H4 (cell line): Measurements from ENCODE around the gene KLHL3. TPM values are rescaled to one million over a fixed set of nuclear protein-coding genes. Genes with fewer than 3 reads are reported as not detected.

Experiments used
- DNase-seq: peaks from one replicate; pipeline ENCODE4 v3.0.0-alpha.2; 2015; ENCODE audit warnings: low spot score
- total RNA-seq: library from RNA; depleted of rRNA; stranded (reverse); fragments of >200 nt; shearing (Covaris generic); gene quantifications from 2 replicates; pipeline ENCODE4 v1.2.3, GENCODE V29; 2014

KLHL3 gene
- total RNA-seq, 1 experiment from 2014 or later, result 0.37 TPM

DNA sequence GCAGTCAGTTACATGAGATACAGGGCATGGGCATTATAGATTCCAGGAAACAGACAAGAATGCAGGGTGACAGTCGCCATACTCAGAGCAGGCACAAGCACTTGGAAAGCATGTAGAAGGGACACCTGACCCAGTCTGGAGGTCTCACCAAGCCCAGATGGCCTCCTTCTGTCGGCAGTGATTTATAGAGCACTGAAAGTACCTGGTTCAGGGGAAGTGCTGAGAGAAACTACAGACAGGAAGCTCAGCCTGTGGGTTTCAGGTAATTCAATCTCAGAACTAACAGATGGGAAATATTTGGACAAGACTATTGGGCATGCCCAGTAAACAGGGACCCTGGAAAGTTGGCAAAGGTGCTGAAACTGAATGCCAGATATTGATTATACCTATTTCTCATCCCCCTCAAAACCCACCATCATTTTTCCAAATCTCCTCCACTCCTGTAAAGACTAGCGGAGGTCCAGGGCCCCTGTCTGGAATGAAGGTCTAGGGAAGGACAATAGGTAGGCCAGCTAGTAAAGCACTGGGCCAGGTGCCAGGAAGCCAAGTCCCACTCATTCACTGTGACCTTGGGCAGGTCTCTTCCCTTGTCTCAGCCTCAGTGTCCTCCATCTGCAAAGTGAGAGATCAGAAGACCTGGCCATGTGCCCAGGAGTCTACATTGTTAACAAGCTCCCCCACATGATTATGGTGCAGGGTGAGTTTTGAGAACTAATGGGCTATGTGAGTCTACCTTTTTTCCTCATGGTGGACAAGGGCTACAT lies 26.9 kb downstream of the KLHL3 start:
- no peak for DNase-seq

DNA sequence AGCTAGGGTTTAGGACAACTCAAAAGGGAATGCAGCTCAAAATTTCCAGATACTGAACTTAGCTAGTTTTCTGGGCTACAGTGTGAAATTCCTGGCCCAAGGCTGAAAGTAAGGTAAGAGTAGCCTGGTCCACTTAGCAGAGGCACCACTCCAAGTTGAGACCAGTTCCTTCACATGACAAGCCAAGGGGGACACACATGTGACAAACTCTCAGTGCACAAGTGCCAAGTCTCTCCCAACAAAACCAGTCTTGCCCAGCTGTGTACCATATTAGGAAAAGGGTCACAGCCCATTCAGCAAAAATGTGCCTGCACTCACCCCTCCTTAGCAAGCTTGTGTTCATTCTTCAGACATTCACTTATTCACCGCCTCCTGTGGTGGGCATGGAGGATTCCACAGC lies 27.8 kb downstream of the KLHL3 start:
- DNase-seq, result no peak

DNA sequence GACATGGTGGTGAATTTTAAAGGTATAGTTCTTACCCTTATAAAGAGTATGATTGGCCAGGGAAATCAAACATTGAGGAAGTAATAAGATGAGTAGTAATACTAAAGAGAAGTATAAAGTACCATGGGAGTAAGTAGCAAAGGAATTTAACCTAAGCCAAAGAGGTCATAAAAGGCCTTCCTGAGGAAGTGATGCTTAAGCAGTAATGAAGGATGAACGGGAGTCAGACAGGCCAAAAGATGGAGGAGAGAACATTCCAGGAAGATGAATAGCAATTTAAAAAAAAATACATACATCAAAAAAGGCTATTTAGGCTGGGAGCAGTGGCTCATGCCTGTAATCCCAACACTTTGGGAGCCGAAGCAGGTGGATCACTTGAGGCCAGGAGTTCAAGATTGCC lies 29.0 kb downstream of the KLHL3 start:
- DNase-seq, result no peak

DNA sequence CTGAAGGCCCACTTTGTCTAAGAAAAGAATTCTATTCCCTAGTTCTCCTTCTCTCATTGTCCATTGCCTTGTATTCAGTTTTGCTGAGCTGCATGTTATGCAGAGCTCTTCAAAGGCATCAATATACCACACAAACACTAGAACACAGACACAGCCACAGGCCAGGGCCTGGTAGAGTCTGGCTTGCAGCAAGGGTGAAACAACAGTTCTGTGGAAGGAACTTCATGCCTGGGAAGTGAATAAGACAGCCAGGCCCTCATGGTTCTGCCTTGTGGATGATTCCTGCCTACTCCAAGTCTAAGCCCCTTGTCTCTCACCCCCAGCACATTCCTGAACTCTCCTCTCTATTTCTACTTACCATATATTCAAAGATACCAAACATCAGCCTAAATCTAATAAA lies 30.8 kb downstream of the KLHL3 start:
- DNase-seq, result no peak

DNA sequence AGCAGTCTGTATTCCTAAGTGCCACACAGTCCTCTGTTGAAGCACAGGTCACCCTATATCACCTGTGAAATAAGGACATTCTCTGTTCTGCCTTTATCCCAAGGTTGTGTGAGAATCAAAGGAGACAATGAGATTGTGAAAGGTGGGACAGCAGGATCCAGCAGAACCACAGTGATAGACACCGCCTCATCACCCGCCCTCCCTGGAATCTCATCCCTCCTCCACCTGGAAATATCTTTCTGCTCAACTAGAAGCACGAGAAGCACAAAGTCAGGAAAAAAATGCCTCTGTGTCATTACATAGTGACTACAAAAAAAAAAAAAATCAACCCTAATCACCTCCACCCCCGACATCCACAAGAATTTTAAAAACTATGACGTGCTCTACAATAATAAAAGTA lies 32.3 kb downstream of the KLHL3 start:
- no peak for DNase-seq

DNA sequence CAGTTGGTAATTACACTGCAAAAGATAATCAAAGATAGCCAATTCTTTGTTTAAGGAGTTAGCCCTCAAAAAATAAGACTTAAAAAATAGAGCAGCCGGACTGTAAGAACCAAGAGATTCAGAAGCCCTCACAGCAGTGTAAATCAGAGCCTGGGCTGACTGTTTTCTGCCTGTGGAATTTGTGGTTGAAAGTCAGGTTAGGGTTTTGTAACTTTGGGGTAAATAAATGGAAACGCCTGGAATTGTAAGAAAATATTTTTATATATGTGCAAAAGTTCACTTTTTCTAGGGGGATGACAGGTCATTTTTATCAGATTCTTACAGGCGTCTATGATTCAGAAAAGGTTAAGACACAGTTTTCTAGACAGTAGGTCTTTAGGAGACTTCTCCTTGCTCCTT lies 35.6 kb downstream of the KLHL3 start:
- no peak for DNase-seq

DNA sequence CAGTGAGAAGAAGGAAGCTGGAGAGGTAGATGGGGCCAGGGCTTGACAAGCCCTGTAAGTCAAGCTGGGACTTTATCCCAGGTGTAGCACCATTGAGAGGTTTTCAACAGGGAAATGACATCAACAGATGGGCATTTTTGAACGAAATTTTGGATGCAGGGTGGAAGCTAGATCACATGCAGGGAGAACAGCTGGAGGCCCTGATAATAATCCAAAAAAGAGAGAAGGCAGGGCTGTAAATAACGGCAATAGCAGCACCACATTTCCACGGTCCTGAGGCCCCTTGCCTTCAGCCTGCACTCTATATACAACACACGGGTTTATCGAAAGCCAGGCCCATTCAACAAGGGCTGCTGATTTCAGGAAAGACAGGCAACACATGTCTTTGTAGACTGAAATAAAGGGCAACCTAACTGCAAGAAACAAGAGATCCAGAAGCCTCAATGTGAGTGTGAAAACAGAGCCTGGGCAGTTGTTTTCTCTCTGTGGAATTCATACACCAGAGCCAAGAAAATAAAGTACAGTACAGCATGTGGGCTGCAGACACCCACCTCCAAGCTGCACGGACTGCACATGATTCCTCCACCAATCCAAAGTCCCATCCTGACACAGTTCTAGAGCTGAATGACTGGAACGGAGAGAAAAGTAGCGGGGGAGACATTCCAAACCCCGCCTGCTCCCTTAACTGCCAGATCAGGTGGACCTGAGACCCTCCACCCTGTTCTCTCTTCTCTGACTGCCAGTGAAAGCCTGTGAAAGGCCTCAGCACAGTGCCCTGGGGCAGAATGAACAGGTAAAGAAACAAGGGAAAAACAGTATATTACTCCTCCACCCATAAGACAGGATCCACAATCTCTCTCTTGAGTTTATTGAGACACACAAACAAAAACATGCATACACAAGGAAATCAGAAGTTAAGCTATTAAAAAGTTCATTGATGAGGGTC lies 36.3 kb downstream of the KLHL3 start:
- DNase-seq, result no peak

DNA sequence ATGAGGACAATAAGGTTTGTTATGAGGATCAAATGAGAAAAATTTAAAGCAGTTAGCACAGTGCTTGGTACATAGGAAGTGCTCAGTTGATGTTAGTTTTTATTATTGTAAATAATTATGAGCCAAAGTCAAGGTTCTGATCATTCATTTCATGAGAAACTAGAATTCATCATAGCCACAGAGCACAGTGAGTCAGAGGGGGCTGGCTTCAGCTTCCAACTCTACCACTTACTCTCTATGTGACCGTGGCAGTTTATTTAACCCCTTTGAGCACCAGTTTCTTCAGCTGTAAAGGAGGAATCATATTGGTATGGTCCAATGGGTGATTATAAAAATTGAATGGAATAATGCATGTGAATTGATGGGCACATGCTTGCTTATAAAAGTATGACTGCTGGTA lies 39.4 kb downstream of the KLHL3 start:
- no peak for DNase-seq

DNA sequence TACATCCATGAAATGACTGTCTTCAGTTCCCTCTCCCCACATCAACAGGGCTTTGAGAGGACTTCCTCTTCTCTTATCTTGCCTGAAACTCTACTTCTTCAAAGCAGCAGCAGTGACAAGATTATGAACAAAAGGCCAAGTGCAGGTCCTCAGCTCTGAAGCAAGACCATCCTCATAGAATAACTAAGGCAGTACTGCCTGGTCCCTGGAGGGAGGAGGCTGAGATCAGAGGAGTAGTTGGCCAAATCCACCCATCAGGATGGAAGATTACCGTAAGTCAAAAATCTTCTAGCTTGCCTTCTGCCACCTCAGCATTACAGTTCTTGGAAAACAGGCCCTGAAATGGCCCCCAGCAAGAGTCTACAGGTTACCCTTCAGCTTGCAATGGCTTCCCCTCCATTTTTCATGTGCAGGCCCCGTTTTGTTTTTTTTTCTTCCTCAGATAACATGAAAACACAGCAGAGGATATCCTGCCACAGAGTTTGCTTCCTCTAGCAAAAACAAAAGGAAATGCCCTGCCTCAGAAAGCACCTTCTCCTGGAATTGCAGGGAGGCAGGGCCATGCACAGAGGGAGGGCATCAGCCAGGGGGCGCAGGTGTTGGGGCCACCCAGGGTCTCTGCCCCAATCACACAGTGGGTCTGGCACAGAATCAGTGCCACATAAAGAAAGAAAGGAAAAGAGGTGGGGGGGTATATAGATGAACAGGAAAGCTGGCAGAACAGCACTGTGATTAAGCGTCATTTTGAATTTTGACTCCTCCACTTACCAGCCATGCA lies 40.0 kb downstream of the KLHL3 start:
- DNase-seq, result no peak

DNA sequence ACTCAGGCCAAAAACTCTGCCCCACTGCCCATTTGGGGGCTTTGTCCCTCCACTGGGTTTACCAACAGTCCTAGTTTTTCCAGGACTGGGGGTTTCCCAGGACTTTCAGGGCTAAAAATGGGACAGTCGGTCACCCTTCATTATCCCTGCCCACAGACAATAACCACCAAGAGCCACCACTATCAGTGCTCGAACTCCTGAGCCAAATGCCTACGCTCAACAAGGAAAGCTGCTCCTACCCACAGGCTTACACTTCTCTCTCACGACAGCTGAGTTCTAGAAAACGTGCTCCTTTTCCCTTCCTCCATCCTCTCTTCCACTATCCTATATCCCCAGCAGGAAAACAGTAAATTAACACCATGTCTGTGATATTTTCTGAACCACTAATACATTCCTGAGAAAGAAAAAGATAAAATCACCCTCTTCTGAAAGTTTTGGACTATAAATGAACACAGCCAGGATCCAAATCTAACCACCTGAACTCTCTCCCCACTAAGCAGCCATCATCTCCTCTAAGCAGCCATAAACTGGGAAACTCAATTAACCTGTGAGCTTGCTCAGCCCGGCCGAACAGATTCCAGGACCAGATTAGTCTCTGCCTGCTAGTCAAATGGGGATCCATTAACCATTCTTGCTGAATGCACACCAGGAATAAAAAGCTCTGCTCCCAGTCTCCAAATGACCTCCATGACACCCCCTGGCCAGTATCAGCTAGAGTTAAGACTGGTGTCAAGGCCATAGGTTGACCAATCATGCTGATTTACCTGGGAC lies 41.8 kb downstream of the KLHL3 start:
- DNase-seq, result no peak

DNA sequence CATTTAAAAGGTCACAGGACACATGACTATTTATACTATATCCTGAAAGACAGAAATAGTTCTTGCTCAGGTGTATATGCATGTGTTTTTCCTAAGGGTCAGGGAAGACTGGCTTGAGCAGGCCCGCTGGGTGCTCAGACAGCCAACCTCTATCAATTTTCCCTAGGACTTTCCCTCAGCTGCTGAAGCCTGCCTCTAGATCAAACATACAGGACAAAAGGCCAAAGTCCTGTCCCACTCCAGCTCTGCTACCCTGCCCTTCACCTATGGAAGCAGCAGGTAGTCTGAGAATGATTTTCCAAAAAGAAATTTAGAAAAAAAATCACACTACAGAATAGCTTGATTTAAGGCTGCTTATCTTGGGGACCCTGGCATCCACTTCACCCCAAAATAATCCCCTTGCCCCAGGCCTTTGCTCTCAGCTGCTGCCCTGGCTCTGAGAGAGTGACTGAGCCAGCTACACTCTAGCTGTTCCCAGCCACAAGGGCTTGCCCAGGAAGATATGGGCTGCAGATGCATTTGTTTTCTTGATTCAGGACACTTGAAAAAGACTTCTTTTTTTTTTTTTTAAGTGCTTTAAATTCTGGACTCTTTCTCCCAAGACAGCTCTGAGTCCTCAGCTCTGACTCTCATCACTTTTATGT lies 42.5 kb downstream of the KLHL3 start:
- no peak for DNase-seq

DNA sequence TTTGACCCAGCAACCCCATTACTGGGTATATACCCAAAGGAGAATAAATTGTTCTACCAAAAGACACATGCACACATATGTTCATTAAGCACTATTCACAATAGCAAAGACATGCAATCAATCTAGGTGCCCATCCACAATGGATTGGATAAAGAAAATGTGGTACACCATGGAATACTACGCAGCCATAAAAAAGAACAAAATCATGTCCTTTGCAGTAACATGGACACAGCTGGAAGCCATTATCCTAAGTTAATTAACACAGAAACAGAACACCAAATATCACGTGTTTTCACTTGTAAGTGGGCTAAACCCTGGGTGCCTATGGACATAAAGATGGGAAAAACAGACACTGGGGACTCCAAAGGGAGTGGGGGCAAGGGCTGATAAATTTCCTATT lies 46.6 kb downstream of the KLHL3 start:
- DNase-seq, result no peak

DNA sequence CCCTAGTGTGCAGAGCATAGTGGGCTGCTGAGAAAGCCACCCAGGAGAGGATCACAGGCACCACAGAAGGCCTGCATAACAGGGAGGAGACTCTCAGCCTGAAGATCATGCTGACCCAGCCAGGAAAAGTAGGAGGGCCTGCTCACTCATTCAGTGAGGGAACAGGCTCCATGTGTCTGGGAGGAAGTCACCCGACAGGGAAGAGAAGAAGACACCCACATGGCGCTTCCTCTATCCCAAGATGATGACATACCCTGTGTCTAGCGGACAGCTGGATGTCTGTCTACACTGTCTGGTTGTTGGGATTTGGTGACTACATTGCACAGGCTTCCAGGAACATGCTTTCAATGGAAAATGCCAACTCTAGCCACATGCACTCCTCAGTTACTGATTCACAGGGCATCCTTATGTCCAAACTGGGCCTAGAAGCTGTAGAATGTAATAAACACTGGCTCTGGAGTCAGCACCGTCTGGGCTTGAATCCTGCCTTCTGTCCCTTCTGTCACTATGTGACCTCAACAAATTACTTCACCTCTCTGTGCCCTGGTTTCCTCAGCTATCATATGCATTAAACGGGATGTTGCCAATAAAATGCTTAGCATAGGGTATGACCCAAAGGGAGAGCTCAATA lies 47.6 kb downstream of the KLHL3 start:
- no peak for DNase-seq

DNA sequence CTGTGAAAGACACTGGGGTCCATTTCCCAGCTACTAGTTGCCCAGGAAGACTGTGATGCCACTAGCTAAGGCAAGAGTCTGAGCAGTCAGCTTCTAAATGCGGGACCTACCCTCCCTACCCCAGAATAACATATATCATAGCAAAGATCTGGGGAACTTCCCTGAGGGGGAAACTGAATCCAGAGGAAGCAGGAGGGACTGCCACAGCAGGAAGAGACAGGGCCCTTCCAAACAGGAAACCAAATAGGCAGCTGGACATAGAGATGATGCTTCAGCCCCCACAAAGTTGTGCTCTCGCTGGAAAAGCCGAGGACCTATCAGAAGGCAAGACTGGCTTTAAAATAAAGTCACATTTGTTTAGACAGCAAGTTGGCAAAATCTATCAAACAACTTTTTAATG lies 51.1 kb downstream of the KLHL3 start:
- no peak for DNase-seq

DNA sequence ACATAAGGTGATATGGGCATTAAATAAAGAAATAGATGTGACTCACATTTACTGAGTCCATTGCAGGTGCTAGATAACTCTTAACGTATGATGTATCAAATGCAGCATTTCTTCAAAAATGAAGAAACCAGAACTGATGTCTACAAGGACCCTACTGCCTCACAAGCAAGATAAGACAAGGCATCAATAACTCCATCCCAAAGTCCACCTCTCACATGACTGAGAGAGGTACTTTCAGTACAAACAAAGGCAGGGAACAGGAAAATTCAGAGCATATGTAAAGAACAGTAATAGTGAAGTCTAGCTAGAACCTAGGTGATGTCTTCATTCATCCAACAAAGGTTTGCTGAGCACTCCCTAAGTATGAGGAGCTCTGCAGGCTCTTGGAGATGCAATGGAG lies 54.7 kb downstream of the KLHL3 start:
- no peak for DNase-seq

DNA sequence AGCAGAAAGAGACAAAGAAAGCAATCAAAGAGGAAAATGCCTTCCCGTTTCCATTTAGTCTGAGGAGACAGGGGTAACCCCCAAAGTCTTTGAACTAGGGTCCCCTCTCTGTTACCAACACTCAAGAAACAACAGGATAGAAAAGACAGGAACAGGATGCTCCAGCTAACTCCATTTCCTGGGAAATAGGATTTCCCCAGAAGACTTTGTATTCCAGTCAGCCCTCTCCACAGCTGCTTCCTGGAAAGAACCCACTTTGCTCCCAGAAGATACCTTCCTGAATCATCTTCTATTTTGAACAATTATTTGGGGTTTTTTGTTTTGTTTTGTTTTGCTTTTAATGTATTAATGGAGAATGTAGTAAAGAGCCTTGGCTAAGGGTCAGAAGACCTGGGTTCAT lies 56.0 kb downstream of the KLHL3 start:
- DNase-seq, result no peak

DNA sequence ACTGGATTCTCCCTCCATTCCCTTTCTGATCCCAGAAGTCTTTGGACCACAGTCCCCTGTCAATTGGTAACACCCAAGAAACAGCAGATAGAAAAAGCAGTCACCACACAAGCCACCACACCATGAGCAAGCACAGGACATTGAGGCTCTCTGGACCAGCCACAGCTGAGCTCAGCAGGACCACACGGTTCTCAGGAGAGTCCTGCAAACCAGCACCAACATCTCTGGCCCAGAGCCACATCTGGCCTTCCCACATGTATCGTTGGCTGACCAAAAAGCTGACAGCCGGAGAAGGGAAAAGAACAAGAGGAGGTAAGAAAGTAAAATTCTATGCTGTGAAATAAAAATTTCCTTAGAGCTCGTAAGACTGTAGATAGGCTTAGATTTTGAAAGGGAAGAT lies 56.7 kb downstream of the KLHL3 start:
- no peak for DNase-seq

DNA sequence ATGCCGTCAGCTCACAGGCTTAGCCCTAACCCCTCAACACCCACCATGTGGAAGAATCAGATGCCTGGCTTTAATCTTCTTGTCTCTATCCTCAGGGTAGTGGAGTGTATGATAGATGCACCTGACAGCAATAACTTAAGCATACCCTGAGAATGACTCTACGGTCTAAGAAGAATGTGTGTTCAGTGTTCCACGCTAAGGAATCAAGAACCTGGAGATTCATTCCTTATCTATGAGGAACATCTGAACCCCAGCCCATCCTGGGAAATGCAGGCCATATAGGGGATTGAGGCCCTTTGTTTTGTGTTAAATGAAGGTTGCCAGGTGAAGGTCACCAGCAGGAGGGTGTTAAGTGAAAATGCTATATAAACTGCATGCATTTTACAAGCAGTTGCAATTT lies 63.0 kb downstream of the KLHL3 start:
- no peak for DNase-seq

DNA sequence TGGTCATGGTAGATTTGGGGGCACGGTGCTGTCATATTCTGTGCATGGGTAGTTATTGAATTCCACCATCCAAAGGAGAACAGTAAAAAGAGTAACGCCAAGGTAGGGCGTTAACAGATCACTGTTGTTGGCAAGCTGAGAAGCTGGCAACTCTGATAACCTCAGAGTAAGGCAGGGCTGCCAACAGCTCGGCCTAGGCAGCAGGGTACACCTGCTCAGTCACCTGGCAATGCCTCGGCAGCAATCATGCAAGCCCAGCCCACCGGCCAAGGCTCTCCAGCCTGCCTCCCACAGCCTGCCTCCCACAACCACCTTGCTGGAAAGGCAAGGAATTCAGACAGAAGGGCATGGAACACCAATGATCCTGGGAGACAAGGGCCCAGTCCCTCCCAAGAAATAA lies 63.9 kb downstream of the KLHL3 start:
- no peak for DNase-seq

DNA sequence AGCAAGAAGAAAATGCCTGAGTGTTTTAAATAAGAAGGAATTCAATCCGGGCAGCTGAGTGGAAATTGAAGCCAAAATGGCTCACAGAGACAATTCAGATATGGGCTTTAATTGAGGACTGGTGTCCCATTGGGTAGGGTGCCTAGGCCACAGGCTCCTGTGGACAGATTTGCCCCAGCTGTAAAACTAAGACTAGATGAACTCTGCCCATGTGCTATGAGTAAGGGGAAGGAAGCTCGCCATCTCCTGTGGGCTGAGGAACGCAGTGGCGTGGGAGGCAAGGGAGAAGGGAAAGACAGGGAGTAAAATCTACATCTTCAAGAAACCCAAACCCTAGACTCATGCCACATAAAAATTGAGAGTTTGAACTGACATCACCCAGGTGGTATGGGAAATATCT lies 66.1 kb downstream of the KLHL3 start:
- DNase-seq, result no peak

DNA sequence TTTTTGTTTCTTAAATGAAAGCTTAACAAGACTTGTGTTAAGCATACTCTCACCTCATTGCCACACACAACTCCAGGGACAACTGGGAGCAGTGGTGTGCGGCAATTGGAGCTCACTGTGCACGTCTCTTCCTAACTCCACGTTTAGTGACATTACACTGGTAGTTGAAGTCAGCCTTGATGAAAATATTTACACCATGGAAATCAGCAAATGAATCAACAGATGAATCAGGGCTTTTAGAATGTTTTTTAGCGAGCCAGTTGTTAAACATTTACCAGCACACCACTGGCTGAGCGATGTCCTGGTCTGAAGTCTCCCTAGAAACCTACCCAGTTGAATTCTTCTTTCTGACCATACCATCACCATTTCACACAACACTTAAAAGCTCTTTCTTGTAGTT lies 67.3 kb downstream of the KLHL3 start:
- DNase-seq, result no peak
